Measurements from ENCODE around the gene MZT1.

DNA sequence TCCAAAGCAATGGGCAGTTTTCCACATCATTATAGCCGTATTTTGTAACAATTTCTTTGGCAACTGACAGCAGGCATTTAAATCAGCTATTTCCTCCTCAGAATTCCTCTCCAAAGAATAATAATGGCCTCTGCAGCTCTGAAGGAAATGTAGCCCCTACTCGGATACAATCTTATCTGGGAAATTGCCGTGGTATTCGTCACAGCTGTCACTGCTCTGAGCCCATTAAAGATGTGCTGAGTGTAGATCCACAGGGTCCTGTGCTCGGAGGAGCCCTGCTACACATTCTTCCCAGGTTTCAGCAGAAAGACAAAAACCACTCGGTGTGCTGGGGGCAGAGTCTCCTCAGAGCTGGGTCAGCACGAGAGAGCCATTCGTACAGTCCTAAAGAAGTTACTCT lies 33.1 kb downstream of the MZT1 start:
- TF ChIP-seq, protein P1, sequence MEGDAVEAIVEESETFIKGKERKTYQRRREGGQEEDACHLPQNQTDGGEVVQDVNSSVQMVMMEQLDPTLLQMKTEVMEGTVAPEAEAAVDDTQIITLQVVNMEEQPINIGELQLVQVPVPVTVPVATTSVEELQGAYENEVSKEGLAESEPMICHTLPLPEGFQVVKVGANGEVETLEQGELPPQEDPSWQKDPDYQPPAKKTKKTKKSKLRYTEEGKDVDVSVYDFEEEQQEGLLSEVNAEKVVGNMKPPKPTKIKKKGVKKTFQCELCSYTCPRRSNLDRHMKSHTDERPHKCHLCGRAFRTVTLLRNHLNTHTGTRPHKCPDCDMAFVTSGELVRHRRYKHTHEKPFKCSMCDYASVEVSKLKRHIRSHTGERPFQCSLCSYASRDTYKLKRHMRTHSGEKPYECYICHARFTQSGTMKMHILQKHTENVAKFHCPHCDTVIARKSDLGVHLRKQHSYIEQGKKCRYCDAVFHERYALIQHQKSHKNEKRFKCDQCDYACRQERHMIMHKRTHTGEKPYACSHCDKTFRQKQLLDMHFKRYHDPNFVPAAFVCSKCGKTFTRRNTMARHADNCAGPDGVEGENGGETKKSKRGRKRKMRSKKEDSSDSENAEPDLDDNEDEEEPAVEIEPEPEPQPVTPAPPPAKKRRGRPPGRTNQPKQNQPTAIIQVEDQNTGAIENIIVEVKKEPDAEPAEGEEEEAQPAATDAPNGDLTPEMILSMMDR (IDR thresholded peaks at IDR 0.05; ENCODE audit: poor library complexity, severe bottlenecking), result no peak
- TF ChIP-seq EZH2 (IDR thresholded peaks at IDR 0.05; ENCODE audit: borderline replicate concordance, insufficient read depth, low read length, poor library complexity, severe bottlenecking), result no peak
- no peak for TF ChIP-seq POLR2AphosphoS5 (IDR thresholded peaks at IDR 0.05)
- no peak for TF ChIP-seq MXI1 (conservative IDR thresholded peaks at IDR 0.05; ENCODE audit: poor library complexity, severe bottlenecking)
- TF ChIP-seq, protein P2, sequence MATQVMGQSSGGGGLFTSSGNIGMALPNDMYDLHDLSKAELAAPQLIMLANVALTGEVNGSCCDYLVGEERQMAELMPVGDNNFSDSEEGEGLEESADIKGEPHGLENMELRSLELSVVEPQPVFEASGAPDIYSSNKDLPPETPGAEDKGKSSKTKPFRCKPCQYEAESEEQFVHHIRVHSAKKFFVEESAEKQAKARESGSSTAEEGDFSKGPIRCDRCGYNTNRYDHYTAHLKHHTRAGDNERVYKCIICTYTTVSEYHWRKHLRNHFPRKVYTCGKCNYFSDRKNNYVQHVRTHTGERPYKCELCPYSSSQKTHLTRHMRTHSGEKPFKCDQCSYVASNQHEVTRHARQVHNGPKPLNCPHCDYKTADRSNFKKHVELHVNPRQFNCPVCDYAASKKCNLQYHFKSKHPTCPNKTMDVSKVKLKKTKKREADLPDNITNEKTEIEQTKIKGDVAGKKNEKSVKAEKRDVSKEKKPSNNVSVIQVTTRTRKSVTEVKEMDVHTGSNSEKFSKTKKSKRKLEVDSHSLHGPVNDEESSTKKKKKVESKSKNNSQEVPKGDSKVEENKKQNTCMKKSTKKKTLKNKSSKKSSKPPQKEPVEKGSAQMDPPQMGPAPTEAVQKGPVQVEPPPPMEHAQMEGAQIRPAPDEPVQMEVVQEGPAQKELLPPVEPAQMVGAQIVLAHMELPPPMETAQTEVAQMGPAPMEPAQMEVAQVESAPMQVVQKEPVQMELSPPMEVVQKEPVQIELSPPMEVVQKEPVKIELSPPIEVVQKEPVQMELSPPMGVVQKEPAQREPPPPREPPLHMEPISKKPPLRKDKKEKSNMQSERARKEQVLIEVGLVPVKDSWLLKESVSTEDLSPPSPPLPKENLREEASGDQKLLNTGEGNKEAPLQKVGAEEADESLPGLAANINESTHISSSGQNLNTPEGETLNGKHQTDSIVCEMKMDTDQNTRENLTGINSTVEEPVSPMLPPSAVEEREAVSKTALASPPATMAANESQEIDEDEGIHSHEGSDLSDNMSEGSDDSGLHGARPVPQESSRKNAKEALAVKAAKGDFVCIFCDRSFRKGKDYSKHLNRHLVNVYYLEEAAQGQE (IDR thresholded peaks at IDR 0.05; ENCODE audit: borderline replicate concordance), result no peak
- no peak for TF ChIP-seq RAD21 (conservative IDR thresholded peaks at IDR 0.05)
- no peak for TF ChIP-seq EP300 (conservative IDR thresholded peaks at IDR 0.05; ENCODE audit: poor library complexity, severe bottlenecking)

Data from neural cell (in vitro differentiated cells).